Measurements from ENCODE around the gene TMEM132D.
A peak's percentile ranks its signal among the peaks of the same experiment; 100 is the strongest.
"Not testable (repeated sequence)": the region's sequence is repeated elsewhere in the genome, so short reads cannot be mapped to it uniquely, and the experiment has no call there.

The TMEM132D gene

GRCh38 chr12:129903956-129904829 lies at the start of gene TMEM132D:
Gene TMEM132D (minus strand): TSS chr12:129904025.
- no peak for DNase-seq

GRCh38 chr12:129949651-129950050 lies 45.8 kb upstream of the TMEM132D start:
- DNase-seq: no peak

GRCh38 chr12:129941618-129942017 lies 37.8 kb upstream of the TMEM132D start:
- no peak for DNase-seq

GRCh38 chr12:129938089-129938488 lies 34.3 kb upstream of the TMEM132D start:
- no peak for DNase-seq

- DNase-seq: no peak
These were observed 33.6 kb upstream of the TMEM132D start for GRCh38 chr12:129937426-129937825.

- no peak for DNase-seq
These were observed 24.8 kb upstream of the TMEM132D start for GRCh38 chr12:129928643-129929042.

GRCh38 chr12:129927316-129927900 lies 23.6 kb upstream of the TMEM132D start:
- no peak for DNase-seq

- DNase-seq: peak; percentile 13 to 18
These were observed 7.7 kb upstream of the TMEM132D start for GRCh38 chr12:129911428-129912049.

GRCh38 chr12:129909051-129910020 lies 5.5 kb upstream of the TMEM132D start:
- DNase-seq: no peak

GRCh38 chr12:129903092-129903945 lies 506 bp downstream of the TMEM132D start:
- no peak for DNase-seq

- DNase-seq: no peak
These were observed 1.3 kb downstream of the TMEM132D start for GRCh38 chr12:129902371-129903091.

- no peak for DNase-seq
These were observed 2.6 kb downstream of the TMEM132D start for GRCh38 chr12:129901254-129901653.

- DNase-seq: no peak
These were observed 3.5 kb downstream of the TMEM132D start for GRCh38 chr12:129900306-129900705.

- DNase-seq: not testable (repeated sequence)
These were observed 4.8 kb downstream of the TMEM132D start for GRCh38 chr12:129899045-129899444.

- DNase-seq: no peak
These were observed 10.1 kb downstream of the TMEM132D start for GRCh38 chr12:129893691-129894090.

- DNase-seq: no peak
These were observed 16.7 kb downstream of the TMEM132D start for GRCh38 chr12:129887101-129887500.

GRCh38 chr12:129886541-129886940 lies 17.3 kb downstream of the TMEM132D start:
- no peak for DNase-seq

GRCh38 chr12:129885287-129885686 lies 18.5 kb downstream of the TMEM132D start:
- no peak for DNase-seq

GRCh38 chr12:129877411-129877810 lies 26.4 kb downstream of the TMEM132D start:
- no peak for DNase-seq

- DNase-seq: no peak
These were observed 30.0 kb downstream of the TMEM132D start for GRCh38 chr12:129873833-129874208.

Data from stimulated activated CD4-positive, alpha-beta T cell treated with anti-CD3 and anti-CD28 coated beads, Interleukin-2, amount 100 ng/mL, for 48 hours (primary cell).